ENCODE measurements around the gene SUPT3H.

SUPT3H gene

GRCh38 chr6:44780161-44780560, 597.6 kb downstream of the SUPT3H start:
- FAIRE-seq = no peak

GRCh38 chr6:44779130-44779826, 598.5 kb downstream of the SUPT3H start:
- FAIRE-seq = no peak
